ENCODE measurements around the gene TAAR6. TPM values are rescaled to one million over a fixed set of nuclear protein-coding genes. Genes with fewer than 3 reads are reported as not detected.

Gene TAAR6
- total and polyA plus RNA-seq, 10 of the 15 experiments (the other 5 are each of a cell fraction or from before 2014, with no cell fraction given) = not detected

DNA sequence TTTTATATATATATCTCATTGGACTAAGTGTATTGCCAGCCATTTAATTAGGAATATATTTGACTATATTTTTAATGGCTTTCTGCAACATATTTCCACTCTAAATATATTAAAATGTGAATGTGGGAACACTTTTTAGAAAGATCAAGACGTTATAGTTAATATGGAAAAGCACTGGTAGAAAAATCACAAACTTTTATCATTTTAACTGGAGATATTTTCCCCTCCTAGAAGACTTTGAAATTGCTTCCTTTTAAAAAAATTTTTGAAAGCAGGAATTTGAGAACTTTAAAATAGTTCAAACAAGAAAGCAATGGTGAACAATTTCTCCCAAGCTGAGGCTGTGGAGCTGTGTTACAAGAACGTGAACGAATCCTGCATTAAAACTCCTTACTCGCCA, 32.1 kb upstream of the TAAR6 start, which contains the start of gene TAAR9:
TSS of gene TAAR9 (plus strand) at position 301 of the 400 bp plus-strand sequence. CDS start at position 314, 13 bp downstream.
- Histone ChIP-seq H2AFZ (ENCODE audit: control insufficient read depth, low read depth, low read length) (no peak within 1 kb of the TSS), H3K9me3 (replicated peaks; ENCODE audit: control insufficient read depth, insufficient read depth, low read length) (no peaks in the 10 kb centered on the region), H3K79me2 (ENCODE audit: control insufficient read depth, insufficient read depth, low read length) (no peaks in the 10 kb centered on the region), H4K20me1 (ENCODE audit: control insufficient read depth, insufficient read depth) (no peaks in the 10 kb centered on the region), H3K9ac (ENCODE audit: control insufficient read depth, insufficient read depth, low read length) (no peak within 1 kb of the TSS), H3K27ac (ENCODE audit: control insufficient read depth, insufficient read depth) (no peak within 1 kb of the TSS), H3K27me3 (replicated peaks in 1 of 2; ENCODE audit: control insufficient read depth in 2 of 2, insufficient read depth in 2 of 2, low read length in 1 of 2) (peaks cover 1 to 3% of the 10 kb centered on the region in 2 experiments; a peak in 3 of 4 replicates), H3K4me3 (no peak within 1 kb of the TSS), H3K36me3 (ENCODE audit: control insufficient read depth in 2 of 2, insufficient read depth in 2 of 2, low read length in 1 of 2) (no peaks in the 10 kb centered on the region), H3K4me2 (ENCODE audit: control insufficient read depth, insufficient read depth) (no peak within 1 kb of the TSS), H3K4me1 (ENCODE audit: control insufficient read depth, insufficient read depth, low read length) (no peaks in the 10 kb centered on the region)
- DNase-seq (ENCODE audit: low read depth, low spot score) (no peak), ATAC-seq (no peak), FAIRE-seq (no peak)
- TF ChIP-seq, protein P1, sequence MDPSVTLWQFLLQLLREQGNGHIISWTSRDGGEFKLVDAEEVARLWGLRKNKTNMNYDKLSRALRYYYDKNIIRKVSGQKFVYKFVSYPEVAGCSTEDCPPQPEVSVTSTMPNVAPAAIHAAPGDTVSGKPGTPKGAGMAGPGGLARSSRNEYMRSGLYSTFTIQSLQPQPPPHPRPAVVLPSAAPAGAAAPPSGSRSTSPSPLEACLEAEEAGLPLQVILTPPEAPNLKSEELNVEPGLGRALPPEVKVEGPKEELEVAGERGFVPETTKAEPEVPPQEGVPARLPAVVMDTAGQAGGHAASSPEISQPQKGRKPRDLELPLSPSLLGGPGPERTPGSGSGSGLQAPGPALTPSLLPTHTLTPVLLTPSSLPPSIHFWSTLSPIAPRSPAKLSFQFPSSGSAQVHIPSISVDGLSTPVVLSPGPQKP (IDR thresholded peaks at IDR 0.05; ENCODE audit: low read depth, low read length) = no peak
- TF ChIP-seq WRNIP1 (IDR thresholded peaks at IDR 0.05; ENCODE audit: borderline replicate concordance, low read depth, low read length) (no peak), ESRRA (IDR thresholded peaks at IDR 0.05; ENCODE audit: low read length) (no peak), TARDBP (IDR thresholded peaks at IDR 0.05; ENCODE audit: borderline replicate concordance) (no peak), HDAC2 (IDR thresholded peaks at IDR 0.05) (no peak)
- SMC1A ChIA-PET (ENCODE audit: uncharacterized antibody, unreplicated experiment) = no interaction called here
- intact Hi-C loops (cut with micrococcal nuclease; ENCODE audit: unreplicated experiment) (loop anchor here (10.0 kb wide), 1 partner anchor 257 kb away; the partner anchor contains the start of gene SLC18B1), in situ Hi-C loops (cut with MboI) (no loop called here)
- RAD21 ChIA-PET (ENCODE audit: unreplicated experiment) = no interaction called here
- POLR2A ChIA-PET = no interaction called here
- BruUV-seq (replicated peaks) = no TSS peak
- CTCF ChIA-PET = interaction anchor here (1.0 to 1.6 kb wide), 2 partner anchors 9 to 229 kb away, joined by 3 to 5 read pairs; no protein-coding TSS in a partner anchor
- WGBS (ENCODE audit: insufficient coverage, insufficient replicate concordance, low lambda C conversion rate, missing lambda C conversion rate) = 13% methylated on average over 4 of the region's 4 CpGs

DNA sequence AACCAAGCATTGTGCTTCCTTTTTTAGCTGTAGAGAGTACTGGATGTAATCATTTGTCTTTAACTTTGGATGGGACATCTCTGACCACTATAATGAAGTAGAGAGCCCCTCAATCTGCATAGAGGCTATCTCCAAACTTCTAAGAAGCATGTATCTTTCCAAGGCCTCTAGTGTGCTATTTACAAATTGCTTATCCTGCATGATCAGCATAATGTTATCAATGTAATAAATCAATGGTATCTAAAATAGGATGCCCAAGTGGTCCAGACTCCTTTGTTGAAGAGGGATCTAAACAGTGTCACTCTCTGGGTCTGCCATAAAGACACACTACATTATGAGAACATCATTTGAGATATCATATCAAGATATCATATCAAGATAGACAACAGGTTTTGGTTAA, 25.3 kb upstream of the TAAR6 start:
- Histone ChIP-seq H3K27ac (ENCODE audit: control insufficient read depth, insufficient read depth) (no peak overlapping the region), H3K4me2 (ENCODE audit: control insufficient read depth, insufficient read depth) (no peak overlapping the region), H3K36me3 (ENCODE audit: control insufficient read depth in 2 of 2, insufficient read depth in 2 of 2, low read length in 1 of 2) (no peaks in the 10 kb centered on the region), H3K4me1 (ENCODE audit: control insufficient read depth, insufficient read depth, low read length) (no peaks in the 10 kb centered on the region), H4K20me1 (ENCODE audit: control insufficient read depth, insufficient read depth) (no peaks in the 10 kb centered on the region), H3K79me2 (ENCODE audit: control insufficient read depth, insufficient read depth, low read length) (no peaks in the 10 kb centered on the region), H2AFZ (ENCODE audit: control insufficient read depth, low read depth, low read length) (no peak overlapping the region), H3K27me3 (replicated peaks in 1 of 2; ENCODE audit: control insufficient read depth in 2 of 2, insufficient read depth in 2 of 2, low read length in 1 of 2) (peaks cover 0 to 3% of the 10 kb centered on the region in 2 experiments), H3K9me3 (replicated peaks; ENCODE audit: control insufficient read depth, insufficient read depth, low read length) (no peaks in the 10 kb centered on the region), H3K4me3 (no peak overlapping the region), H3K9ac (ENCODE audit: control insufficient read depth, insufficient read depth, low read length) (no peak overlapping the region)
- ChIA-PET CTCF (interaction anchor here (1.5 to 2.5 kb wide), 2 partner anchors 8 to 14 kb away, joined by 4 to 14 read pairs; no protein-coding TSS in a partner anchor), RAD21 (ENCODE audit: unreplicated experiment) (no interaction called here), SMC1A (ENCODE audit: uncharacterized antibody, unreplicated experiment) (interaction anchor here (0.7 kb wide), 1 partner anchor 61 kb away, joined by 3 read pairs; no protein-coding TSS in a partner anchor), POLR2A (no interaction called here)
- FAIRE-seq (no peak), ATAC-seq (no peak), DNase-seq (ENCODE audit: low read depth, low spot score) (no peak)
- no TSS peak for BruUV-seq (replicated peaks)
- in situ Hi-C loops (cut with MboI) (no loop called here), intact Hi-C loops (cut with micrococcal nuclease; ENCODE audit: unreplicated experiment) (no loop called here)
- TF ChIP-seq MTA3 (IDR thresholded peaks at IDR 0.05; ENCODE audit: borderline replicate concordance, low read length) (no peak), MYB (IDR thresholded peaks at IDR 0.05; ENCODE audit: borderline replicate concordance, low read depth, low read length) (no peak), SMAD1 (IDR thresholded peaks at IDR 0.05; ENCODE audit: low read depth, partially characterized antibody) (no peak)

Data from GM12878 (cell line).